ENCODE results near the gene CAB39.

The CAB39 gene

GRCh38 chr2:230816735-230817134 is 104.1 kb downstream of the CAB39 start:
- Histone ChIP-seq H3K4me3 (ENCODE audit: low read depth, low read length) (no peak overlapping the region), H3K27me3 (ENCODE audit: insufficient read depth, low read depth, severe bottlenecking) (no peaks in the 10 kb centered on the region), H3K36me3 (peaks cover 36% of the 10 kb centered on the region), H3K27ac (no peak overlapping the region), H3K9me3 (ENCODE audit: severe bottlenecking) (no peaks in the 10 kb centered on the region)
- no peak for DNase-seq
- no peak for TF ChIP-seq CTCF (IDR thresholded peaks at IDR 0.05; ENCODE audit: low read depth, low read length)

GRCh38 chr2:230819433-230819832 is 106.8 kb downstream of the CAB39 start:
- DNase-seq = no peak
- no peak overlapping the region for H3K27ac ChIP-seq
- H3K4me3 ChIP-seq (ENCODE audit: low read depth, low read length) = no peak overlapping the region
- no peak for TF ChIP-seq CTCF (IDR thresholded peaks at IDR 0.05; ENCODE audit: low read depth, low read length)
- no peaks in the 10 kb centered on the region for H3K27me3 ChIP-seq (ENCODE audit: insufficient read depth, low read depth, severe bottlenecking)
- no peaks in the 10 kb centered on the region for H3K9me3 ChIP-seq (ENCODE audit: severe bottlenecking)
- peaks cover 28% of the 10 kb centered on the region for H3K36me3 ChIP-seq

- no peak overlapping the region for H3K4me3 ChIP-seq (ENCODE audit: low read depth, low read length)
- H3K36me3 ChIP-seq = peaks cover 20% of the 10 kb centered on the region
- no peak for TF ChIP-seq CTCF (IDR thresholded peaks at IDR 0.05; ENCODE audit: low read depth, low read length)
- no peak for DNase-seq
- no peak overlapping the region for H3K27ac ChIP-seq
- H3K9me3 ChIP-seq (ENCODE audit: severe bottlenecking) = no peaks in the 10 kb centered on the region
- no peaks in the 10 kb centered on the region for H3K27me3 ChIP-seq (ENCODE audit: insufficient read depth, low read depth, severe bottlenecking)
Measured at GRCh38 chr2:230821261-230821990, 108.8 kb downstream of the CAB39 start.

GRCh38 chr2:230821991-230822520 is 109.4 kb downstream of the CAB39 start:
- TF ChIP-seq CTCF (IDR thresholded peaks at IDR 0.05; ENCODE audit: low read depth, low read length) = no peak
- Histone ChIP-seq H3K27ac (no peak overlapping the region), H3K9me3 (ENCODE audit: severe bottlenecking) (no peaks in the 10 kb centered on the region), H3K27me3 (ENCODE audit: insufficient read depth, low read depth, severe bottlenecking) (no peaks in the 10 kb centered on the region), H3K36me3 (peaks cover 20% of the 10 kb centered on the region), H3K4me3 (ENCODE audit: low read depth, low read length) (no peak overlapping the region)
- DNase-seq = no peak

- no peak for DNase-seq
- Histone ChIP-seq H3K27me3 (ENCODE audit: insufficient read depth, low read depth, severe bottlenecking) (no peaks in the 10 kb centered on the region), H3K36me3 (peaks cover 9% of the 10 kb centered on the region), H3K4me3 (ENCODE audit: low read depth, low read length) (no peak overlapping the region), H3K27ac (no peak overlapping the region), H3K9me3 (ENCODE audit: severe bottlenecking) (no peaks in the 10 kb centered on the region)
- TF ChIP-seq CTCF (IDR thresholded peaks at IDR 0.05; ENCODE audit: low read depth, low read length) = no peak
Measured at GRCh38 chr2:230823264-230823964, 110.8 kb downstream of the CAB39 start.

All from WERI-Rb-1 (cell line).